NB4 (cell line): ENCODE measurements around the gene MUSK.

Source experiments
- DNase-seq: peaks from one replicate; pipeline ENCODE4 v3.0.0; 2010; ENCODE audit warnings: low read depth
- H3K4me3 ChIP-seq: one replicate; pipeline ENCODE4 v1.5.1; 2011; ENCODE audit warnings: mild to moderate bottlenecking, low read depth, low read length, moderate library complexity
- MYC ChIP-seq: IDR thresholded peaks from 2 replicates; pipeline ENCODE4 v1.6.1; 2011; ENCODE audit warnings: low read depth, low read length
- POLR2A ChIP-seq: IDR thresholded peaks from 2 replicates; pipeline ENCODE4 v1.6.1; 2011; ENCODE audit warnings: mild to moderate bottlenecking; ENCODE audit not compliant: insufficient read length; ENCODE audit errors: extremely low read depth
- TF ChIP-seq, protein P1 (sequence below): IDR thresholded peaks from one replicate; pipeline ENCODE4 v1.5.1; 2012; ENCODE audit warnings: low read depth, low read length
- TF ChIP-seq, protein P2 (sequence below): IDR thresholded peaks from 2 replicates; pipeline ENCODE4 v1.6.1; 2011; ENCODE audit warnings: low read depth, low read length

MUSK gene

DNA sequence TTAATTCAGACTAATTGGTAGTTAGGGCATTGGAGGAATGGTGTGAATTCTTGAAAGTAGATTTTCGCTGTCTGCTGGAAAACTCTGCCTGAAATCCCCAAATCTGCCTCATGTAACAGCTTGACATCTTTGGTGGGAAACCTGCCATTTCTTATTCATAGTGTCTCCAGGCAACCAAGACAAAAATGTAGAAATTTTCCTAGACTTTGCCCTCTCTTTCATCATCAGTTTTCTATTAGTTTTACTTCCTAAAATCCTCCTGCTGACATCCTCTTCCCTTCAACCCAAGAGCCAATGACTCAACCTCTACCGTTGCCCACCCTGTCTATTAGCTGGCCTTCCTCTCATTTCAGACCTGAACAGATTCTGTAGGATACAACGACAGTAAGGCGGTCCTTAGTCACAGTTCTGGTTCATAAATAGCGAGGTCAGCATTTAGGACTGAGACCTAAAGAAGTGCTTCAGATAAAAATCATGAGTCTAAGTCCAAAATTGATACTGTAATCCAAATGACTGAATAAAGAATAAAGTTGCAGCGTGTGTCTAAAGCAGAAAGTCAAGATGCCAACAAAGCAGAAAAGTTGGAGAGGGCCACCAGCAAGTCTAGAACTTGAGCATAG is 133.9 kb downstream of the MUSK start:
- TF ChIP-seq POLR2A = no peak
- TF ChIP-seq, protein P1, sequence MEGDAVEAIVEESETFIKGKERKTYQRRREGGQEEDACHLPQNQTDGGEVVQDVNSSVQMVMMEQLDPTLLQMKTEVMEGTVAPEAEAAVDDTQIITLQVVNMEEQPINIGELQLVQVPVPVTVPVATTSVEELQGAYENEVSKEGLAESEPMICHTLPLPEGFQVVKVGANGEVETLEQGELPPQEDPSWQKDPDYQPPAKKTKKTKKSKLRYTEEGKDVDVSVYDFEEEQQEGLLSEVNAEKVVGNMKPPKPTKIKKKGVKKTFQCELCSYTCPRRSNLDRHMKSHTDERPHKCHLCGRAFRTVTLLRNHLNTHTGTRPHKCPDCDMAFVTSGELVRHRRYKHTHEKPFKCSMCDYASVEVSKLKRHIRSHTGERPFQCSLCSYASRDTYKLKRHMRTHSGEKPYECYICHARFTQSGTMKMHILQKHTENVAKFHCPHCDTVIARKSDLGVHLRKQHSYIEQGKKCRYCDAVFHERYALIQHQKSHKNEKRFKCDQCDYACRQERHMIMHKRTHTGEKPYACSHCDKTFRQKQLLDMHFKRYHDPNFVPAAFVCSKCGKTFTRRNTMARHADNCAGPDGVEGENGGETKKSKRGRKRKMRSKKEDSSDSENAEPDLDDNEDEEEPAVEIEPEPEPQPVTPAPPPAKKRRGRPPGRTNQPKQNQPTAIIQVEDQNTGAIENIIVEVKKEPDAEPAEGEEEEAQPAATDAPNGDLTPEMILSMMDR = no peak
- no peak for TF ChIP-seq MYC
- TF ChIP-seq, protein P2, sequence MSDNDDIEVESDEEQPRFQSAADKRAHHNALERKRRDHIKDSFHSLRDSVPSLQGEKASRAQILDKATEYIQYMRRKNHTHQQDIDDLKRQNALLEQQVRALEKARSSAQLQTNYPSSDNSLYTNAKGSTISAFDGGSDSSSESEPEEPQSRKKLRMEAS = no peak
- H3K4me3 ChIP-seq = no peak overlapping the region
- peak; percentile 15 for DNase-seq

DNA sequence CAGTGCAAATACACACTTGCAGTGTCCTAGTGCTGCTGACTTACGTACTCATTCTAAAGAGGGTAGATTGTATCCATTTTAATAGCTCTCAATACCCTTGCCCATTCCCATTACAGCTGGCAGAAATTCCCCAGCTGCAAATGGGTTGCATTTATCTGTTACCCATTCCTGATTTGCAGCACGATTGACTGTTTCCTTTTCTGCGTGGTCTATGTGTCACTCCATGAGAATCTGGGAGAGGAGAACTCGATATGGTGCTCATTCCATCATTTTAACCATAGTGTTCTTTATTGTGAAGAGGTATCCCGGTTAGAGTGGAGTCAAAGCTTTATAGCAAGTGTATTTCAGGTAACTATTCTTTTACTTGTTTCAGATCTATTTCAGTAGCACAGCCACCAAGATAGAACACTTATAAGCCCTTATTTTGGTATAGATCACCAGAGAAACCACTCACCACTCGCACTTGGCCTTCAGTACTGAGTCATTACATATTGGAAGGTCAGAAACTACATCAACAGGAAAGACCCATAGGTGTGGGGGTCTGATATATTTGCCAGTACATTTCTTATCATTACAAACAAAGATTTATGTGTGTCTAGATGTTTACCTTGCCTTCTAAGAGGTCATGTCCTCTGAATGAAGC is 139.5 kb downstream of the MUSK start:
- DNase-seq = no peak
- no peak overlapping the region for H3K4me3 ChIP-seq

DNA sequence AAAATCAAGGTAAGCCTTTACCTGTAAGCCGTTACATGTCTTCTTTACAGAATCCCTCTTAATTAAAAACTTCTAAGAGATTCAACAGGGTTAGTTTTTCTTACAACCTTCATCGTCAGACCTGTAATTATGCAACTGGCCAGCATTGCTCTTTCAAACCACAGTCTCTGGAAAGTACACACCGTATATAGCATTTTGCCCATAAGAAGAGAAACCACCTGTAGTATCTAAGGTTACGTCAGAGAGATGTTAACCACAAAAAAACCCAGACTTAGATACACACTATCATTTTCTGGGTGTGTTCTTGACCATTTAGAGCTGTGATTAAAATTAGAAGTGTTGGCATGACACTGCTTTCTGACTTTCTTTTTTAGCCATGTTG is 140.0 kb downstream of the MUSK start:
- TF ChIP-seq, protein P1 = no peak
- TF ChIP-seq MYC (no peak), POLR2A (no peak)
- TF ChIP-seq, protein P2 = no peak
- DNase-seq = no peak

More for the DNA sequence above, 139.5 kb downstream of the MUSK start:
- TF ChIP-seq POLR2A (no peak), MYC (no peak)
- TF ChIP-seq, protein P1 = no peak
- TF ChIP-seq, protein P2 = no peak

DNA sequence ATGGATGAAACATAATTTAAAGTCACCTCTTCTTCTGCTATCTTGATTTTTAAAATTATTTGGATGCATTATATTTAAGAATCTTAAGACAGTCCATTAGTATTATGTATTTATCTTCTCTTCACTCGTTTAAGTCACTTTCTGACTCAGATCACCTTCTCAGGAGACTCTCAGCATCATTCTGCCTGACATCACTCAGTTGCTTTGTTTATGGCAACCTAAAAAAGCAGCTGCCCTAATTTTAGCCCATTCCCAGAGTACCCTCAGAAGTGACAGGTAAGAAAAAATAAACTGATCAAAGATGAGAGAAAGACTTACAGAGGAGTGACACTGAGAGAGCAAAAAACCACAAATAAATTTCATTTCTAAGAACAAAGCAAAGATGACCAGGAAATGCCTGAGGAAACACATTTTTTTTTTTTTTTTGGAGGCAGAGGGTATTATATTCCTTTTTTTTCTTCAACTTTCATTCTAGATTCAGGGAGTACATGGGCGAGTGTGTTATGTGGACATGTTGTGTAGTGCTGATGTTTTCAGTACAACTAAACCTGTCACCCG is 140.5 kb downstream of the MUSK start:
- TF ChIP-seq, protein P1 = no peak
- TF ChIP-seq MYC (no peak), POLR2A (no peak)
- TF ChIP-seq, protein P2 = no peak
- H3K4me3 ChIP-seq = no peak overlapping the region
- no peak for DNase-seq

More for the DNA sequence above, 140.0 kb downstream of the MUSK start:
- H3K4me3 ChIP-seq = no peak overlapping the region

DNA sequence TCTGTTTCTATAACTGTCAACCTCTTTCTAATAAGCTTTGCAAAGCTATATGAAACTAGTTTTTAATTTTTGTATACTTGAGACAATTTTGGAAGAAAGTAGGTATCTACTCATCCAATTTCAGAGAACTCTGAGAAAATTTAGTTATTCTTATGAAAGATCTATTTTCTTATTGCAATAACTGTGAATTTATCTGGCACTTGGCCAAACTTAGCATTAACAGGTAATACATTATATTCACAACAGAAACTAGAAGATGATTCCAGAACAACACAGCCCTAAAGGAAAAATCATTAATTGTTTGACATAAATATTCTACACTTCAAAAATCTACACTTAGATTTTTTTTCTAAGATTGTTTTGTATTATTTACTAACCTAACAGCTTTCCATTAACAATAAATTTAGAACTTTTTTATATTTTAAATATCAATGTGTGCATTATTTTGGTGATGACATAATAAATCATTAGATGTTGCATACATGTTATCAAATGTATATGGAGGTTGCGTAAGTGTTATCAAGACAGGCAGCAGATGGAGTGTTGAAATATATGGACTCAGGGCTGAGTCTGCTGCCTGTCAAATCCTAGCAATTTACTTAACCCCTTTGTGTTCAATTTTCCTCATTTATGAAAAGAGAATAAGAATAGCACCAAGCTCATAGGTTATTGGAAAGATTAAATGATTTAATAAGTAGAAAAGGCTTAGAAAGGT is 141.8 kb downstream of the MUSK start:
- TF ChIP-seq, protein P2 = no peak
- TF ChIP-seq POLR2A (no peak), MYC (no peak)
- TF ChIP-seq, protein P1 = no peak
- no peak overlapping the region for H3K4me3 ChIP-seq
- DNase-seq = no peak
